HG02943 (cell line): Measurements from ENCODE around the gene YTHDF2.
"Not testable (repeated sequence)": the region's sequence is repeated elsewhere in the genome, so short reads cannot be mapped to it uniquely, and the experiment has no call there.

Experiments used
- ATAC-seq: cut with Tn5 transposase; IDR thresholded peaks from one replicate; pipeline ENCODE4 v1.9.1; 2021; ENCODE audit warnings: mild to moderate bottlenecking, low read depth, moderate library complexity; ENCODE audit not compliant: unreplicated experiment

Gene YTHDF2

DNA sequence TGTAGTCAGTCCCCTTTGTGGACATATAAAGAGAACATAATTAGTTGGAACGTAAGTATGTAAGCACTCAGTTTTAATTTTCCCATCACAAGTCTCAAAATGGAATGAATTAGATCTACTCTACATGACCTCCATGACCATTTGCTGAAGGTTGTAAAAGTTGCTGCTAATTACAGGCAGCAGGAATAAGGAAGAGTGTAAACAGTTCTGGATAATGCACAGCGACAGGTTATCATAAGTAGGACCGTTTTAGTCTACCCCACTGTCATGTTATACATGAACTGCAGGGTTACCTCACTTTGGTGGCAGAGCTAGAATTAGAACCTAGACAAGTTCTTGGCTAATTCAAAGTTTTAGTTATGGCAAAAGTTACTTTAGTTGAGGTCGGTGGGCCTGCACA lies 21.7 kb downstream of the YTHDF2 start:
- ATAC-seq, result no peak

GRCh38 chr1:28759257-28759656 lies 22.5 kb downstream of the YTHDF2 start:
- ATAC-seq, result no peak

- no peak for ATAC-seq
These were observed 24.4 kb downstream of the YTHDF2 start for GRCh38 chr1:28761189-28761588.

- ATAC-seq, result no peak
These were observed 29.9 kb downstream of the YTHDF2 start for GRCh38 chr1:28766532-28767183.

DNA sequence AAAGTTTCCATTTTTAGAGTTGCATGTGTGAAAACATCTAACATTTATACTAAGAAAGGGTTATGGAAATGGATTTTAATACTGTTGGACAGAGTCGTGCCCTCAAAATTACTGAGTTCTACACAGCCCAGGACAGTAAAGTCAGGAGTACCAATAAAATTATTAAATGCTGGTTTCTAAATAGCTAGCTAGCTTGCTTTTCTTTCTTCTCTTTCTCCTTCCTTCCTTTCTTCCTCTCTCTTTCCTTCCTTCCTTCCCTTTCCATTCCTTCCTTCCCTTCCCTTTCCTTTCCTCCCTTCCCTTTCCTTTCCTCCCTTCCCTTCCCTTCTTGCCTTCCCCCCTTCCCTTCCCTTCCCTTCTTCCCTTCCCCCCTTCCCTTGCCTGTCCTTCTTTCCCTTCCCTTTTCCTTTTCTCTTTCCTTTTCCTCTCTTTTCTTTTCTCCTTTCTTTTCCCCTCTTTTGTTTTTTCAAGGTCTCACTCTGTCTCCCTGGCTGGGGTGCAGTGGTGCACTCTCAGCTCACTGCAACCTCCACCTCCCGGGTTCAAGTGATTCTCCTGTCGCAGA lies 33.9 kb downstream of the YTHDF2 start:
- ATAC-seq, result no peak

DNA sequence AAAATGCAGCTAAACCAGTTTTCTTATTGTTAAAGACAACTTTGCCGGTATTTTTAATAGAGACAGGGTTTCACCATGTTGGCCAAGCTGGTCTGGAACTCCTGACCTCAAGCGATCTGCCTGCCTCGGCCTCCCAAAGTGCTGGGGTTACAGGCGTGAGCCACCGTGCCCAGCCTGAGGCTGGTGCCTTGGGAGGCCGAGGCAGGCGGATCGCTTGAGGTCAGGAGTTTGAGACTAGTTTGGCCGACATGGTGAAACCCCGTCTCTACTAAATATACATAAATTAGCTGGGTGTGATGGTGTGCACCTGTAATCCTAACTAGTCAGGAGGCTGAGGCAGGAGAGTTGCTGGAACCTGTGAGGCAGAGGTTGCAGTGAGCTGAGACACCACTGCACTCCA lies 35.2 kb downstream of the YTHDF2 start:
- not testable (repeated sequence) for ATAC-seq

DNA sequence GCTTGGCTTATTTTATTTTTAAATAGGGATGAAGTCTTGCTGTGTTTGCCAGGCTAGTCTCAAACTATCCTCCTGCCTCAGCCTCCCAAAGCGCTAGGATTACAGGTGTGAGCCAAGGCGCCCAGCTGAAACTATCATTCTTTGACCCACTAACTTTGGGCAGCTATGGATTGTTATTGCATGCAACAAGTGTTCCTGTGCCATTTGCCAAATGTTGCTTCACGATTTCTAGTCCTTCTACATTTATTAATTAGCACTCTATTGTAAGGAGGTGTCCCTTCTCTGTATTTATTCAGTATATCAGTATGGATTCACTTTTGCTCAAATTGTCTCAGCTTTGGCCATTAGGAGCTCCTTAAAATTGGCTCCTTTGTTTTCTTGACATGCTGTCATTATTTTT lies 36.4 kb downstream of the YTHDF2 start:
- no peak for ATAC-seq

- no peak for ATAC-seq
These were observed 38.6 kb downstream of the YTHDF2 start for GRCh38 chr1:28775121-28775942.

GRCh38 chr1:28776341-28776740 lies 39.6 kb downstream of the YTHDF2 start:
- ATAC-seq, result no peak

- no peak for ATAC-seq
These were observed 41.3 kb downstream of the YTHDF2 start for GRCh38 chr1:28778021-28778420.

GRCh38 chr1:28779751-28780408 lies 43.1 kb downstream of the YTHDF2 start:
- ATAC-seq, result no peak

- no peak for ATAC-seq
These were observed 44.6 kb downstream of the YTHDF2 start for GRCh38 chr1:28781305-28781704.

- no peak for ATAC-seq
These were observed 45.3 kb downstream of the YTHDF2 start for GRCh38 chr1:28782011-28782410.

DNA sequence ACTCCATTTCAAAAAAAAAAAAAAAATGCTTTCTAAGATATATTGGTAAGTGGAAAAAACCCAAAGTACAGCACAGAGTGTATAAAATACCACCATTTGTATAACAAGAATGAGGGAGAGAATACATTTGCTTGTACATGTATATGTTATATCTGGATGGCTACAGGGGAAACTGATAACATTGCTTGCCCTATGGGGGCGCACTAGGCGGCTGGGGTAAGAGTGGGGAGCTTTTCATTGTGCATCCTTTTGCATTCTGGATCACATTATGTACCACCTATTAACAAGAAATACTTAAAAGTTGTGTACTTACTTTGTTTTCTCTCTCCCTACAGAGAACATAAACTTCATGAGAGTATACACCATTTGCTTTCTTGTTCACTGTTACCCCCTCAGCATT lies 46.6 kb downstream of the YTHDF2 start:
- ATAC-seq, result no peak

- no peak for ATAC-seq
These were observed 52.7 kb downstream of the YTHDF2 start for GRCh38 chr1:28789412-28789811.

DNA sequence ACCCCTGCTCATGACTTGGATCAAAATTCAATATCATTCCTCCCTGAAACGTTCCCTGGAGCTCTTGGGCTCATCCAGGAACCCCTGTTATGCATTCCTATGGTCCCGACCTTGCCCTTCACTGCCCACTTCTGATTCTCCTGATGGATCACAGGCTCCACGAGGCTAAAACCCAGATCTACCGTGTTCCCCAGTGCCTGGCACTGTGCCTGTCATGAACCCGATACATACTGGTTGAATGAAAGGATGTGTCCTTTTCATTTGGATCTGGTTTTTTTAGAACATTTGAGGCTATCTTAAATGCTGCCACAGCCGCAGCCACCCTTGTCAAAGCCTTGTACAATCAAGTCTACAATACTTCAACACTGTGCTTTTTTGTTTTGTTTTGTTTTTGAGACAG lies 53.1 kb downstream of the YTHDF2 start:
- ATAC-seq, result no peak

- ATAC-seq, result no peak
These were observed 53.8 kb downstream of the YTHDF2 start for GRCh38 chr1:28790377-28791035.

DNA sequence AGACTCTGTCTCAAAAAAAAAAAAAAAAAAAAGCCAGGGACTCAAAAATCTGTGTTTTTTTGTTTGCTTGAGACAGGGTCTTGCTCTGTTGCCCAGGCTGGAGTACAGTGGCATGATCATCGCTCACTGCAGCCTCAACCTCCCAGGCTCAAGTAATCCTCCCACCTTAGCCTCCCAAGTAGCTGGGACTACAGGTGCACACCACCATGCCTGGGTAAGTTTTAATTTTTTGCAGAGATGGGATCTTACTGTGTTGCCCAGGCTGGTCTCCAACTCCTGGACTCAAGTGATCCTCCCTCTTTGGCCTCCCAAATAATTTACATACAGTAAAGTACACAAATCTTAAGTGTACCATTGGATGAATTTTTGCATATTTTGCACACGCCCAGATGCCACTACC lies 55.2 kb downstream of the YTHDF2 start:
- ATAC-seq, result not testable (repeated sequence)

GRCh38 chr1:28792644-28793121 lies 55.9 kb downstream of the YTHDF2 start:
- ATAC-seq, result no peak

DNA sequence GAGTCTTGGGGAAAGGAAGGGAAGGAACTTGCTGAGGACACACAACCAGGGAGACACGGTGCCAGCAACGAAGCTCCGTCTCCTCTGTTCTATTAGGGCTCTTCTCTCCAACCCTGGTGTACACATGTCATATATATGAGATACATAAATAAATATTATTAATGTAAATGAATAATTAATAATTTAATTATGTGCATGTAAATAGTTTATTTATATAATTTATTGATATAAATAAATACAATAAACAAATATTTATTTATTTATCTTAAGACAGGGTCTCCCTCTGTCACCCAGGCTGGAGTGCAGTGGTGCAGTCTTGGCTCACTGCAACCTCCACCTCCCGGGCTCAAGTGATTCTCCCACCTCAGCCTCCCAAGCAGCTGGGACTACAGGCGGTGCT lies 57.8 kb downstream of the YTHDF2 start:
- ATAC-seq, result not testable (repeated sequence)
